Ureter (tissue), 1 donor: ENCODE results near the gene DDX60. TPM values are rescaled to one million over a fixed set of nuclear protein-coding genes. Genes with fewer than 3 reads are reported as not detected.

Experiments
- DNase-seq: peaks from one replicate; pipeline ENCODE4 v3.0.0-alpha.2; 2020; ENCODE audit warnings: low spot score
- total RNA-seq: library from RNA; stranded (reverse); gene quantifications from one replicate; pipeline ENCODE4 v1.2.4, GENCODE V29; 2023
- donor health status: DM: yes; HTN: yes; CAD: no.

The DDX60 gene
- total RNA-seq, 1 donor from 2014 or later = 30.6 TPM

DNA sequence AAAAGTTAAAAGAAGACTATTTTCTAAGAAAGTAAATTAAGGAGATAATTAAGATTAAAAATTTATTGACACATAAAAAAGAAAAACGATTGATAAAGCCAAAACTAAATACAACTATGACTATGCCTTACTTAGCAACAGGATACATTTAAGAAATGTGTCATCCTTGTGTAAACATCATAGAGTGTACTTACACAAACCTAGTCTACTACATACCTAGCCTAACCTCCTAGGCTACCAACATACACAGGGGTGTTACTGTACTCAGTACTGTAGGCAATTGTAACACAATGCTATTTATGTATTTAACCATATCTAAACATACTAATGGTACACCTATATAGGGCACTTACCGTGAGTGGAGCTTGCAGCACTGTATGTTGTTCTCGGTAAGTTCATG is 117.9 kb downstream of the DDX60 start:
- no peak for DNase-seq

GRCh38 chr4:168199260-168199957 is 119.1 kb downstream of the DDX60 start:
- DNase-seq = no peak

DNA sequence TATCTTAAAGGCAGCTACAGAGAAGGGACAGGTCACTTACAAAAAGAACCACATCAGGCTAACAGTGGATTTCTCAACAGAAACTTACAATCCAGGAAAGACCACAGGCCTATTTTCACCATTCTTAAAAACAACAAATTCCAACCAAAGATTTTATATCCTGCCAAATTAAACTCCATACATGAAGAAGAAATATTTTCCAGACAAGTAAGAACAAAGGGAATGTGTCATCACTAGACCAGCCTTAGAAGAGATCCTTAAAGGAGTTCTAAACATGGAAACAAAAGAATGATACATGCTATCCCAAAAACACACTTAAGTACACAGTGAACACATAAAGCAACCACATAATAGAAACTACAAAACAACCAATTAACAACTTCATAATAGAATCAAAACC is 120.6 kb downstream of the DDX60 start:
- DNase-seq = no peak

DNA sequence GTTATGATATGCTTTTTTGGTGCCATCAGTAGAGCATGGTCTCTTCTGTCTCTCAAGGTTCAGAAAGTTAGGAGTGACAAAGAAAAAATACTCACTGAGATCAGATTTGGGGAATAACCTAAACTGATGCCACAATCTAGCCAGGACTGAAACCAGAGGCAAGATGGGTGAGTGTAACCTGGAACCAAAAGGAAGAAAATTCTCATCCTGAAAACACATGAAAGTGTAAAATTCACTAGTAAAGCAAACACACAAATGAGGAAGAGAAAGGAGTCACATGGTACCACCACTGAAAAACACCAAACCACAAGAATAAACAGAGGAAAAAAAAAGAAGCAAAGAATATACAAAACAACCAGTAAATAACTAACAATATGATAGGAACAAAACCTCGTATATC is 129.8 kb downstream of the DDX60 start:
- DNase-seq = no peak

DNA sequence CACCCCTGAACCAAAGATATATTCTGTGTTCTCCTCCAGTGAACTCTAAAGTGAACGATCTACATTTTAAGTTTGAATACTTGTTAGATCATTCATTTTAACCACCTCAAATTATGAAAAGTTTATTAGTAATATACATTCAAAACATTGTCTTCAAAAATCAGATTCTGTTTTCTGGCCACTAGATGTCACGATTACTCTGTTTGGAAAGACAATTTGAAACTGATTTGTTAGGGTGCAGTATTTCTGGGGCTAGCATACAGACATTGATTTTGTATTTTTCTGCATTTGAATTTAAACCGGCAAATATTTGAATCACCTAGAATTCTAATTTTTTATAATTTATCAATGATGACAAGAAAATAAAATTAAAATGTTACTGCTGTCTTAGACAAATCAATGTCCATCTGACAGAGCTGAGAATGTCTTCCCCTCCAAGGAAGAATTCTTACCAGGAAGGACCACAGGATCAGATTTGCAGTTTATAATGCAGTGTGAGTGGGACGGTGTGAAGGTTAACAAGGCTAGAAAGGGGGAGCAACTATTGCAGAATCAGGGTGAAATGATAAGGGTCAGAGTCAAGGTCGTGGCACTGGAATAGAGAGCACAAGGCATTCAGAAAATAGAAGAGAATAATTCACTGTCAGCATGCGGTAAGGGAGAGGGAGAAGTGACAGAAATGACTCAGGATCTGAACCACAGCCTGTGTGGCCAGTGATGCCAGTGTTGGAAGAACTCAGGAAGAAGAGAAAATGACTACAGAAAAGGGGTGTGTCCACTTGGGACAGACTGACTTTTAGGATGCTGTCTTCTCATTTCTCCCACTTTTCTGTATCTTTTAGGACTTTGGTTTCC is 134.6 kb downstream of the DDX60 start:
- DNase-seq = no peak

DNA sequence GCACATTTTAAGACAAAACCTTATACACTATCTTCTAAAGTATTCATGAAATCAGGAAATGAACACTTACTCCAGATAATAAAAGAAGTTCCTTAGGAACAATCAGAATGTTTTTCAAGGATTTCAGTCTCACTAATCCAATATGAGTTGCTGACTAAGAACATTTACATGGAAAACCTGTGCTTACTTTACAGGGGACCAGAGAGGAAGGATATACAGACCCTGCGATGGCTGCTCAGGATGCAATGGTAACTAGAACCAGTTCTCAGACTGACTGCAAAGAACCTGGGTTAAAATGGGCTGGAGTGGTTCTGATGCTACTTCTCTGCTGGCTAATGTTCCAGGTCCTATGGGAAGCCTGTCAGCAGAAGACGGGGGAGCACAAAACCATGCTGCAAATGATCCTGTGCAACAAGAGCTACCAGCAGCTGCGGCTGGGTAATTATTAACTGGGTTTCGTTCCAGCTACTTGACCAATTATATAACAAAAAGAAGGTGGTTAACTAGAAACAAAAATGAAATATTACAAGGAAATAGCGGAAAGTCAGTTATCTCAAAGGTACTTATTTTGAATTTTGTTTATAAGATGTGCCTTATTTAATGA is 140.9 kb downstream of the DDX60 start:
- DNase-seq = no peak

GRCh38 chr4:168174308-168174707 is 144.2 kb downstream of the DDX60 start:
- DNase-seq = no peak

- no peak for DNase-seq
Measured at GRCh38 chr4:168167714-168168284, 150.8 kb downstream of the DDX60 start.

Other genes starting within 250 kb of the DDX60 start
- gene ANXA10, start 226.2 kb downstream of the DDX60 start, total RNA-seq = 36.3 TPM
- 16.3 TPM for gene DDX60L, start 161.7 kb upstream of the DDX60 start, total RNA-seq
- gene PALLD, start 178.3 kb upstream of the DDX60 start, total RNA-seq = 239 TPM